ENCODE measurements around the gene TMX3. TPM values are rescaled to one million over a fixed set of nuclear protein-coding genes. Genes with fewer than 3 reads are reported as not detected.

TMX3 gene
- total and polyA plus RNA-seq, 2 donors (not counting 1 experiment from before 2014, with no cell fraction given), result 19.0 to 73.5 TPM

DNA sequence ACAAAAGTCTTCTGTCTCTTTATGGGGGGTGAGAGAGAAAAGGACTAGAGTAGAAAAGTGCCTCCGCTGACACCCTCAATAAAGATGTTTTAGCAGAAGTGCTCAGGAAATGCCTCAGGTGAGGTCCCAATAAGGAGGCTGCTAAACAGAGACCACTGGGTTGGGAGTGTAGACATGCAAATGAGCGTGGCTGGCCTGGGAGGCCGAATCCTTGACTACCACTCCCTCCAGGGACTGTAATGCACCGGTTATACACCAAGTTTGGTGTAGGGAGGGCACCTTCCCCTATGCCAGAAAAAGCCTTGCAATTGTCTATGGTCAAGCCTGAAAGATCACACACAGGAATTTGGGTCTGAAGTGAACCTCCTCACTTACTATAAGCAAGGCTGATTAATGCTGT, 1.8 kb downstream of the TMX3 start:
- no peaks in the 10 kb centered on the region for H3K27me3 ChIP-seq (replicated peaks in 1 of 4; ENCODE audit: control extremely low read depth in 1 of 4, control insufficient read depth in 3 of 4, insufficient read depth in 4 of 4, low read length in 3 of 4)
- no CpG with 5 or more reads among the region's 4 CpGs for WGBS (ENCODE audit: insufficient coverage)
- H2AFZ ChIP-seq (ENCODE audit: insufficient read depth, low read depth, low read length, poor library complexity, severe bottlenecking), result no peak overlapping the region
- Mint-ChIP-seq H3K9me3 (ENCODE audit: insufficient read depth) (no peaks in the 10 kb centered on the region), H3K4me1 (peaks cover 42% of the 10 kb centered on the region), H3K27ac (peak overlapping the region; percentile 41), H3K27me3 (no peaks in the 10 kb centered on the region), H3K4me3 (peak overlapping the region; percentile 98)
- ATAC-seq (ENCODE audit: low read depth) (no peak), DNase-seq (peak; percentile 13)
- H3K9ac ChIP-seq (ENCODE audit: low read length), result peak overlapping the region; percentile 32
- intact Hi-C loops (cut with micrococcal nuclease), result loop anchor here (10.0 kb wide), 1 partner anchor 1372 kb away; no protein-coding TSS in a partner anchor
- peak overlapping the region in 1 of 5 experiments; percentile 16 for H3K4me3 ChIP-seq (ENCODE audit: control extremely low read depth in 1 of 5, extremely low read depth in 1 of 5, insufficient read depth in 1 of 5, low read depth in 2 of 5, low read length in 4 of 5)
- peaks cover 52% of the 10 kb centered on the region for H3K79me2 ChIP-seq (ENCODE audit: control insufficient read depth, insufficient read depth, low read length)
- H4K20me1 ChIP-seq (ENCODE audit: control insufficient read depth, insufficient read depth, low read length, poor library complexity, severe bottlenecking), result no peaks in the 10 kb centered on the region
- ChIA-PET CTCF (no interaction called here), POLR2A (no interaction called here)
- peaks cover 12 to 29% of the 10 kb centered on the region in 2 experiments for H3K36me3 ChIP-seq (replicated peaks in 1 of 2; ENCODE audit: control extremely low read depth in 1 of 2, control insufficient read depth in 1 of 2, extremely low read depth in 1 of 2, insufficient read depth in 2 of 2, low read length in 1 of 2)
- TF ChIP-seq, protein P1, sequence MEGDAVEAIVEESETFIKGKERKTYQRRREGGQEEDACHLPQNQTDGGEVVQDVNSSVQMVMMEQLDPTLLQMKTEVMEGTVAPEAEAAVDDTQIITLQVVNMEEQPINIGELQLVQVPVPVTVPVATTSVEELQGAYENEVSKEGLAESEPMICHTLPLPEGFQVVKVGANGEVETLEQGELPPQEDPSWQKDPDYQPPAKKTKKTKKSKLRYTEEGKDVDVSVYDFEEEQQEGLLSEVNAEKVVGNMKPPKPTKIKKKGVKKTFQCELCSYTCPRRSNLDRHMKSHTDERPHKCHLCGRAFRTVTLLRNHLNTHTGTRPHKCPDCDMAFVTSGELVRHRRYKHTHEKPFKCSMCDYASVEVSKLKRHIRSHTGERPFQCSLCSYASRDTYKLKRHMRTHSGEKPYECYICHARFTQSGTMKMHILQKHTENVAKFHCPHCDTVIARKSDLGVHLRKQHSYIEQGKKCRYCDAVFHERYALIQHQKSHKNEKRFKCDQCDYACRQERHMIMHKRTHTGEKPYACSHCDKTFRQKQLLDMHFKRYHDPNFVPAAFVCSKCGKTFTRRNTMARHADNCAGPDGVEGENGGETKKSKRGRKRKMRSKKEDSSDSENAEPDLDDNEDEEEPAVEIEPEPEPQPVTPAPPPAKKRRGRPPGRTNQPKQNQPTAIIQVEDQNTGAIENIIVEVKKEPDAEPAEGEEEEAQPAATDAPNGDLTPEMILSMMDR (IDR thresholded peaks at IDR 0.05), result no peak
- no peak for TF ChIP-seq EZH2 (IDR thresholded peaks at IDR 0.05; ENCODE audit: borderline replicate concordance, insufficient read depth, low read depth, low read length, poor library complexity, severe bottlenecking)
- H3K4me1 ChIP-seq (ENCODE audit: control insufficient read depth in 2 of 2, insufficient read depth in 2 of 2, low read length in 2 of 2), result peaks cover 18 to 23% of the 10 kb centered on the region in 2 donors
- peak overlapping the region in 1 of 2 donors; percentile 44 for H3K27ac ChIP-seq (ENCODE audit: low read length in 2 of 2)
- H3K9me3 ChIP-seq (ENCODE audit: control extremely low read depth in 1 of 3, control insufficient read depth in 2 of 3, insufficient read depth in 1 of 3, low read length in 2 of 3), result no peaks in the 10 kb centered on the region
- H3K4me2 ChIP-seq (replicated peaks; ENCODE audit: low read depth, low read length, poor library complexity, severe bottlenecking), result peak overlapping the region; percentile 81

DNA sequence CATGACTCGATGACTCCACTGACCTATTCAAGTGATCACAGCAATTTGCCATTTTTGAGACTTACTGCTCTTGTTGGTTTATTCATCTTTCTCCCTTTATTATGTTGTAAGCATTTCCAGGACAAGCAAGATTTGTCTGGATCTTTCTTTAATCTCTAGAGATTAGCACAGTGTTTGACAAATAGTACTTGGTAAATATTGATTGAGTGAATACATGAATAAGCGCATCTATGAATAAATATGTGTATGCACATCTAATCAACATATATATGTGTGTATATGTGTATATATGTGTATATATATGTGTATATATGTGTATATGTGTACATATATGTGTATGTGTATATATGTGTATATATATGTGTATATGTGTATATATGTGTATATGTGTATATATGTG, 7.3 kb downstream of the TMX3 start:
- ATAC-seq (ENCODE audit: low read depth) (no peak), DNase-seq (no peak)
- no peak overlapping the region for H3K27ac Mint-ChIP-seq
- H3K9me3 ChIP-seq (ENCODE audit: control extremely low read depth in 1 of 3, control insufficient read depth in 2 of 3, insufficient read depth in 1 of 3, low read length in 2 of 3), result no peaks in the 10 kb centered on the region
- H3K27ac ChIP-seq (ENCODE audit: low read length in 2 of 2), result no peak overlapping the region
- peaks cover 21% of the 10 kb centered on the region for H3K4me1 Mint-ChIP-seq
- peaks cover 53% of the 10 kb centered on the region for H3K79me2 ChIP-seq (ENCODE audit: control insufficient read depth, insufficient read depth, low read length)
- intact Hi-C loops (cut with micrococcal nuclease), result no loop called here
- H3K9ac ChIP-seq (ENCODE audit: low read length), result no peak overlapping the region
- H2AFZ ChIP-seq (ENCODE audit: insufficient read depth, low read depth, low read length, poor library complexity, severe bottlenecking), result no peak overlapping the region
- CTCF ChIA-PET, result no interaction called here
- no peaks in the 10 kb centered on the region for H3K9me3 Mint-ChIP-seq (ENCODE audit: insufficient read depth)
- H4K20me1 ChIP-seq (ENCODE audit: control insufficient read depth, insufficient read depth, low read length, poor library complexity, severe bottlenecking), result peaks cover 29% of the 10 kb centered on the region
- H3K27me3 ChIP-seq (replicated peaks in 1 of 4; ENCODE audit: control extremely low read depth in 1 of 4, control insufficient read depth in 3 of 4, insufficient read depth in 4 of 4, low read length in 3 of 4), result no peaks in the 10 kb centered on the region
- POLR2A ChIA-PET, result no interaction called here
- WGBS (ENCODE audit: insufficient coverage), result 100% methylated on average over 1 of the region's 2 CpGs
- no peak overlapping the region for H3K4me3 Mint-ChIP-seq
- TF ChIP-seq EZH2 (IDR thresholded peaks at IDR 0.05; ENCODE audit: borderline replicate concordance, insufficient read depth, low read depth, low read length, poor library complexity, severe bottlenecking), result no peak
- TF ChIP-seq, protein P1 (IDR thresholded peaks at IDR 0.05), result no peak
- no peaks in the 10 kb centered on the region for H3K27me3 Mint-ChIP-seq
- H3K4me3 ChIP-seq (ENCODE audit: control extremely low read depth in 1 of 5, extremely low read depth in 1 of 5, insufficient read depth in 1 of 5, low read depth in 2 of 5, low read length in 4 of 5), result no peak overlapping the region
- peaks cover 5 to 6% of the 10 kb centered on the region in 2 donors for H3K4me1 ChIP-seq (ENCODE audit: control insufficient read depth in 2 of 2, insufficient read depth in 2 of 2, low read length in 2 of 2)
- peaks cover 19 to 55% of the 10 kb centered on the region in 2 experiments for H3K36me3 ChIP-seq (replicated peaks in 1 of 2; ENCODE audit: control extremely low read depth in 1 of 2, control insufficient read depth in 1 of 2, extremely low read depth in 1 of 2, insufficient read depth in 2 of 2, low read length in 1 of 2)
- no peak overlapping the region for H3K4me2 ChIP-seq (replicated peaks; ENCODE audit: low read depth, low read length, poor library complexity, severe bottlenecking)

Data from B cell (primary cell).